HG03521 (cell line): Measurements from ENCODE around the gene SORL1-AS1.

Experiments used
- ATAC-seq: cut with Tn5 transposase; IDR thresholded peaks from one replicate; pipeline ENCODE4 v1.9.1; 2021; ENCODE audit warnings: mild to moderate bottlenecking, moderate library complexity; ENCODE audit not compliant: unreplicated experiment

SORL1-AS1 gene

GRCh38 chr11:121452609-121453150 lies at the start of gene SORL1-AS1:
SORL1-AS1 (minus strand) TSS chr11:121452967.
- ATAC-seq: peak; percentile 13

- ATAC-seq: no peak
Measured at GRCh38 chr11:121500717-121501116, 48.0 kb upstream of the SORL1-AS1 start.

- ATAC-seq: no peak
Measured at GRCh38 chr11:121500275-121500674, 47.5 kb upstream of the SORL1-AS1 start.

- no peak for ATAC-seq
Measured at GRCh38 chr11:121499405-121499804, 46.6 kb upstream of the SORL1-AS1 start.

- ATAC-seq: no peak
Measured at GRCh38 chr11:121497176-121497998, 44.6 kb upstream of the SORL1-AS1 start.

- peak; percentile 39 for ATAC-seq
Measured at GRCh38 chr11:121494355-121495099, 41.8 kb upstream of the SORL1-AS1 start.

- no peak for ATAC-seq
Measured at GRCh38 chr11:121489823-121490222, 37.1 kb upstream of the SORL1-AS1 start.

GRCh38 chr11:121488641-121489040 lies 35.9 kb upstream of the SORL1-AS1 start:
- no peak for ATAC-seq

- no peak for ATAC-seq
Measured at GRCh38 chr11:121488170-121488569, 35.4 kb upstream of the SORL1-AS1 start.

GRCh38 chr11:121487191-121487590 lies 34.4 kb upstream of the SORL1-AS1 start:
- no peak for ATAC-seq

- ATAC-seq: no peak
Measured at GRCh38 chr11:121486054-121486453, 33.3 kb upstream of the SORL1-AS1 start.

GRCh38 chr11:121485216-121485615 lies 32.4 kb upstream of the SORL1-AS1 start:
- ATAC-seq: no peak

GRCh38 chr11:121483805-121484480 lies 31.2 kb upstream of the SORL1-AS1 start:
- ATAC-seq: no peak

GRCh38 chr11:121482231-121483129 lies 29.7 kb upstream of the SORL1-AS1 start:
- peak; percentile 66 for ATAC-seq

- ATAC-seq: peak; percentile 79
Measured at GRCh38 chr11:121481484-121482230, 28.9 kb upstream of the SORL1-AS1 start.

- ATAC-seq: no peak
Measured at GRCh38 chr11:121479698-121480238, 27.0 kb upstream of the SORL1-AS1 start.

- no peak for ATAC-seq
Measured at GRCh38 chr11:121478895-121479697, 26.3 kb upstream of the SORL1-AS1 start.

GRCh38 chr11:121478226-121478894 lies 25.6 kb upstream of the SORL1-AS1 start:
- no peak for ATAC-seq
